ENCODE results near the gene CD300C.
"Not testable (repeated sequence)": the region's sequence is repeated elsewhere in the genome, so short reads cannot be mapped to it uniquely, and the experiment has no call there.

CD300C gene

GRCh38 chr17:74545843-74546230, at the start of gene CD300C:
Gene CD300C, minus strand, starts transcription at chr17:74546115. Its CDS starts 333 bp downstream, at chr17:74545782.
- DNase-seq, result no peak

DNA sequence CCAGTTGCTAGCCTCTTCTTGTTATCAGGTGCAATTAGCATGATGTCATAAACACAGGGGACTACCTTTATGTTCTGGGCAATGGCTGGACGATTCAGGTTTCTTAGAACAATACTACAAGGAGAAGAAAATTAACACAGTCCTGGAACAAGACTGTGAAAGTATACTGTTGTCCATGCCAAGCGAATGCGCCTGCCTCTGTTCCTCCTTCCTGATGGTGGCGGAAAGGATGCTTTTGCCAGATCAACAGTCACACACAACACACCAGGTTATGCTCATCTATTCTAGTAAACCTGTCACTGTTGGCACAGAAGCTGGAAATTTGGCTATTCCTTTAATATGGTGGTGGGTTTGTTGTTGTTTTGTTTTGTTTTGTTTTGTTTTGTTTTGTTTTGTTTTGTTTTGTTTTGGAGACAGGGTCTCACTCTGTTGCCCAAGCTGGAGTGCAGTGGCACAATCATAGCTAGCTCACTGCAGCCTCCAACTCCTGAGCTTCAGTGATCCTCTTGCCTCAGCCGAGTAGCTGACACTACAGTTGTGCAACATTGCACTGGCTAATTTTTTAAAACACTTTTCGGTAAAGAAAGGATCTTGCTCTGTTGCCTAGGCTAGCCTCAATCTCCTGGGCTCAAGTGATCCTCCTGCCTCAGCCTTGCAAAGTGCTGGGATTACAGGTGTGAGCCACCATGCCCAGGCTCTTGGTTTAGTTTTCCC, 49.3 kb upstream of the CD300C start:
- DNase-seq, result no peak

DNA sequence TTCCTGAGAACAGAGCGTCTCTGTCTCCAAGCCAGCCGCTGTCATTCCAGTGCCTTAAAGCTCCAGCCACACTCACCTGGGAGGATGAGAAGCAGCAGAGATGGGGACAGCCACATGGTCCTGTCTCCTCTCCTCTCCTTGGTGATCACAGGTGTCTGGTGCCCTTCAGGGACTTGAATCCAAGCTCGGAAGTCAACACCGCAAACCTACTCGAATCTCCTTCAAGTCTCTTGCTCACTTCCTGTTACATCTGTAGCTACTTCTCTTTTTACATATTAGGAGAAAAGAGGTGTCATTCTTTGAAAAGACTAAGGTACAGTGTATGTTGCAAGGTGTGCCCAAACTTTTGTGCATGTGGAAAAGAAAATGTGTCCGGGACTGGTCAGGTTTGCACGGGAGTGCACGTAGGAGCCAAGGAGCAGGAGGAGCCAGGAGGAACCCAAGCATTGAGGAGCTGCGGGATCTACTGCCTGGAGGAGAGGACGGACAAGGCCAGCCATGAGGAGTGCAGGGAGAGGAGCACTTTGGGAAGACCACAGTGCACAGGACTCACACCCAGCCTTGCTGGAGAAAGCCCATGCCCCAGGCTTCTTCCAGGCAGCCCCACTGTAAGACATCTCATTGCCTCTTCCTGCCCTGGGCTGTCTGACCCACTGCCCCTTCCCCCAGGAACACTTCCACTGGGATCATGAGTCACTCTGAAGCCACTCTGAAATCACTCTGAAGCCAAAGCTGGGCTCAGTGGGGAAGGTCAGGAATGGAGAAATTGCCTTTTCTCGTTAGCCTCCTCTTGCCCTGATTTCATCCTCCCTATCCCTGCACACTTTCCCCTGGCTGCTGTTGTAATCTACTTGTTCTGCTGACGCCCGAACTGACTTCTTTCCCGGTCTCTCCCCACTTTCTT, 46.4 kb upstream of the CD300C start, which contains the start of gene CD300LD:
TSS of gene CD300LD (minus strand) at position 197 of the 904 bp plus-strand sequence. CDS start at position 116, 81 bp downstream.
- DNase-seq, result no peak

DNA sequence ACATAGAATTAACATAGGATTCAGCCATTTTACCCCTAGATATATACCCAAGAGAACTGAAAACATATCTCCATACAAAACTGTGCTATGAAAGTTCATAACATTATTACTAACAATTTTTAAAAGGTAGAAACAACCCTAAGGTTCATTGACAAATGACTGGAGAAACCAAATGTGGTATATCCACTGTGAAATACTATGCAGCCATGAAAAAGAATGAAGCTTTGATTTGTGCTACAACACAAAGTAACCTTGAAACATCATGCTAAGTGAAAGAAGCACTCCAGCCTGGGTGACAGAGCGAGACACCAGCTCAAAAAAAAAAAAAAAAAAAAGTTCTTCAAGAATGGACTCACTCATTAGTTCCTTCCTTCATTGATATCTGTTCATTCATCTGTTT, 45.6 kb upstream of the CD300C start:
- DNase-seq, result no peak

DNA sequence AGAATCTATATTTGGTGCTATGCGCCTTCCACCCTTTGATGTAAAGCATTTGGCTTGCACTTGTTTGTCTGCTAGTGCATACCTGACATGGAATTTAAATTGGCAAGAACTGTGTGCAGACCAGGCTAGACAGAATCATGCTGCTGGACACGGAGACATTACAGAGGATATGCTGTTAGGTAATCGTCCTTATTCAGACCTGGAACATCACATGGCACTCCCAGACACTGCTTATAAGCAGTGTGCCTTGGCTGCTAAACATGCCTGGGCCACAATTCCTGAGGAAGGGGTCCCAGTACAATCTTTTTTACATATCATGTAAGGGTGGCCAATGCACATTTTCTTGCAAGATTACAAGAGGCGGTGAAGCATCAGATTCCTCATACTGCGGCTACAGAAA, 39.8 kb upstream of the CD300C start:
- DNase-seq, result no peak

DNA sequence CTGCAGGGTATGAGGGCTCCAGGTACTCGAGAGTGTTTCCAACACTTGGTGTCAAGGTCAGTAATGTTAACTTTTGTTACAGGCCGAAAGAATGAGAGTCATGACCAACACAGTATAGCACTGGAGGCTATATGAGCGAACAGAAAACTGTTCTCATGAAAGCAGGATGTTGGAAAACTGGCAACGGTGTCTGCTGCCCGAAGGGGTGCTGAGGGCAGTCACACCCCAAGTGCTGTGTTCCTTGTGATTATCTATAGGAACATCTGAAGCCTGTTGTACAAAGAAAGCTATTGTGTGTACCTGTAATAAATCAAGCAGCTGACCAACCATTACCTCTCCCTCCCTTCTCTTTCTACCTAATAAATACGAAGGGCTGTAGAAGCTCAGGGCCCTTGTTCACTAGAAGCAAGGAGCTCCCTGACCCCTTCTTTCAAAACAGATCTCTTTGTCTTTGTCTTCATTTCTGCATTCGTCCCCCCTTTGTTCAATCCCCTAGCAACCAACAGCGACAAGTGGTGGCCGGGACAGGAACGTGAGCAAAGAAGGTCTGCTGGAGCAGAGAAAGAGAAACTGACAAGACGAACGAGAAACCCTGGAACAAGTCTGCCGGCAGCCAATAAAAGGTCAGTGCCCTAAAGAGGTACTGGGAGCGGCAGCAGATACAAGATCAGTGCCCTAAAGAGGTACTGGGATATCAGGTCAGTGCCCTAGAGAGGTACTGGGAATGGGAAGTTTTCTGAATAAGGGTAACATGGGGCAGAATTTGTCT, 38.6 kb upstream of the CD300C start:
- no peak for DNase-seq

DNA sequence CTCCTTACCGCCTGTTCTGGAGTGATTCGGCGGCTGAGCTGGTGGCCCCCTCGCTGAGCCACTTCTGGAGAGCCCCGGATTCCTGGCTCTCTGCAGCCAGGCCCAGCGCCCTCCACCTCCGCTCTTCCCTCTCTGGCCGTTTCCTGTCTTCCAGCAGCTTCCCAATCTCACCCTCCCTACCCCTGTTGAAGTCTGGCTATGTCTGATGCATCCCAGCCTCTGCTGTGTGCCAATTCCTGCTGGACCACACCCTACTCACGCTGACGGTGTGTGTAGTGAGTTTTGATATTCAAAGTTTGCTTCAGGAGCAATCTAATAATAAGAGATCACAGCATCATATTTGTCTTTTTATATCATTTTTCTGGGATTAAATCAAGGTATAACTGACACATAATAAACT, 36.7 kb upstream of the CD300C start:
- DNase-seq, result no peak

DNA sequence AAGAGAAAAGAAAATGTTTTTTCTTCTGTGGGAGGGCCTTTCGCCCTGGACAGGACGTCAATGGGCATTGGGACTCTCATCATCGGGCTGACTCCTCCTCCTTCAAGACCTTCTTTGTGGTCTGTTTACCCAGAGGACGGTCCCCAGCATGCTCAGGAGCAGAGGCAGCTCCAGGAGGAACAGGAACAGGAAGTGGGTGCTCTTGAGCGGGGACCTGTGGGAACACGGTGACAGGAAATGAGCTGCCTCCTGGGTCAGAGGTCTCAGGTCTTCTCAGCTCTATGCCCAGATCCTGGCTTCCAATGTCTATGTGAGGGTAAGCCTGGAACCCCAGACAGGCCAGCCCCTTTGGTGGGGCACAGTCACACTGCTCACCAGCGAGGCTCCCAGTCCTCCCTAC, 34.0 kb upstream of the CD300C start:
- DNase-seq, result no peak

- no peak for DNase-seq
Observed at GRCh38 chr17:74578979-74579378, 33.1 kb upstream of the CD300C start.

DNA sequence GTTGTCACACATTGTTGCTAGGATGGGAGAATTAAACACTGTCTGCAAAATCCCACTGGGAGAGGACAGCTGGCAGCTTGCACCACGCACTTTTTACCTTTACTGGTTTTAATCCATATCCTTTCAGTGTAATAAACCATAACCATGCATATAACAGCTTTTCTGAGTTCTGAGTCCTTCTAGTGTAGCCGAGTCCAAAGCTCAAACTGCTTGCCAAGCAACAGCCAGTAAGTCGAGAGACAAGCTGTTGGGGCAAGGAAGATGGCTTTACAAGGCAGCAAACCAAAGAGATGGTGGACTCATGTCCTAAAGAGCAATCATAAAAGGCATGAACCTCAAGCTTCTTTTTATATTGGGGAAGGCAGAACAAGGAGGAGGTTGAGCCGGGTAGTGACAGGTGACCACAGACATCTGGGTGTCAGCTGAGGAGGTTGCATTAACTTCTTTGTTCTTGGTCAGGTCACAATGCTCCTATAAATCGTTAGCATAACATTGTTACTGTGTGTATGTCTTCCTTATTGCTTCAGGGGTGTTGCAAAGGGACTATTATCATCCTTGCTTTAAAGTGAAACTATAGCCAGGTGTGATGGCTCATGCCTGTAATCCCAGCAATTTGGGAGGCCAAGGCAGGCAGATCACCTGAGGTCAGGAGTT, 28.7 kb upstream of the CD300C start:
- no peak for DNase-seq

- DNase-seq, result not testable (repeated sequence)
Observed at GRCh38 chr17:74573635-74574034, 27.7 kb upstream of the CD300C start.

GRCh38 chr17:74573169-74573568, 27.3 kb upstream of the CD300C start:
- DNase-seq, result no peak

- no peak for DNase-seq
Observed at GRCh38 chr17:74571621-74572270, 25.8 kb upstream of the CD300C start.

GRCh38 chr17:74569020-74570003, 23.4 kb upstream of the CD300C start:
- DNase-seq, result peak; percentile 8 to 18

DNA sequence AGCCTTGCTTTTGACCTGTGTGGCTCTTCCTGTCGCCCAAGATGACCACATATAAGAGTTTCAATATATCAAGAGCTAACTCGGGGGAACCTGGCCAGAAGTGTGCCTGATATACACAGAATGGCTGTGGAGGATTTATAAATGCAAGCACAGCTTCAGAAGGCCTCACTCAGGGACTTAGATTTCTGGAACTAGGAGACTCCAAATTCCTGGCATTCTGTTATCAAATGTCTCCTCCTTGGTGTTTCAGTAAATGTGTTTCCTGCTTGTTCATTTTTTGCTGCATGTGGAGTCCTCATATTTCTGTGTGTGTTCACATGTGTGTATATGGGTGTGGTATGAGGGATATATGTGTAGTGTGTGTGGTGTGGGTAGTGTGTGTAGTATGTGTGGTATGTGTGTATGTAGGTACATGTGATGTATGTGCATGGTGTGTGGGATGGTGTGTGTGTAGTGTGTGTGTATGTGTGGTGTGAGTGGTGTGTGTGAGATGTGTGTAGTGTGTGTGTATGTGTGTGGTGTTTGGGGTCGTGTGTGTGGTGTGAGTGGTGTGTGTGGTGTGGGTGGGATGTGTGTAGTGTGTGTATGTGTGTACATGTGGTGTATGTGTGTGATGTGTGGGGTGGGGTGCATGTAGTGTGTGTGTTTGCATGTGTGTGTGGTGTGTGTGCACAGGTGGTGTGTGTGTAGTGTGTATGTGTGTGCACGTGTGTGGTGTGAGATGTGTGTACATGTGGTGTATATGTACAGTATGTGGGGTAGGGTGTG, 22.4 kb upstream of the CD300C start:
- DNase-seq, result no peak

GRCh38 chr17:74567397-74567796, 21.5 kb upstream of the CD300C start, which contains the start of gene CD300H:
Gene CD300H, minus strand, starts transcription at chr17:74567509.
- DNase-seq, result no peak

- peak; percentile 5 to 24 for DNase-seq
Observed at GRCh38 chr17:74566132-74566753, 20.3 kb upstream of the CD300C start.

DNA sequence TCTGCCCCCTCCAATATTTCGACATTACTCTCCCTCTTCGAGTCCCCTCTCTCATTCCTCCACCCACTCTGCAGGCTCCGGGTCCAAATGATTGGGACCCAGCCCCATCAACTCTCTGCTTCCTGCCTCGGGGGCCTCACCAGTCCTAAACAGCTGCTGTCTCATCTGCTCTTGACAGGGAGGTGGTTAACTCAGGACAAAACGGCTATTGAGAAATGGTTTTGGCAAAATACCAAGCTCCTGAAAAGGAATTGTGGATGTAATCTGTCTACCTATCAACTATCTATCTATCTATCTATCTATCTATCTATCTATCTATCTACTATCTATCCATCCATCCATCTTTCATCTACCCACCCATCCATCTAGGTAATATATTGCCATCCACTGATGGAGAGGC, 19.2 kb upstream of the CD300C start:
- DNase-seq, result no peak

- no peak for DNase-seq
Observed at GRCh38 chr17:74563358-74563757, 17.4 kb upstream of the CD300C start.
